ENCODE measurements around the gene TMEM163. TPM values are rescaled to one million over a fixed set of nuclear protein-coding genes. Genes with fewer than 3 reads are reported as not detected.

The TMEM163 gene
- total and polyA plus RNA-seq, 2 of the 13 experiments (the other 11 are each of a cell fraction or from before 2014, with no cell fraction given) = 0.05 TPM; not detected in 1

- in situ Hi-C loops (cut with HindIII; ENCODE audit: extremely low pct_ligation_motif_present, low pct_unique_long_range_greater_than_20kb) (no loop called here), intact Hi-C loops (cut with micrococcal nuclease; ENCODE audit: unreplicated experiment) (no loop called here)
- Histone ChIP-seq H3K36me3 (replicated peaks in 1 of 2; ENCODE audit: control insufficient read depth in 1 of 2, insufficient read depth in 2 of 2, low read length in 2 of 2) (no peaks in the 10 kb centered on the region), H4K20me1 (ENCODE audit: insufficient read depth, low read length) (no peaks in the 10 kb centered on the region), H3K27me3 (ENCODE audit: control insufficient read depth in 1 of 2, insufficient read depth in 2 of 2, low read length in 2 of 2) (peaks cover 4 to 20% of the 10 kb centered on the region in 2 experiments; a peak in 3 of 5 replicates), H3K9ac (ENCODE audit: insufficient read depth, low read depth, low read length) (no peak overlapping the region), H3K27ac (ENCODE audit: extremely low read length, insufficient read depth, low read length) (no peak overlapping the region), H3K79me2 (ENCODE audit: insufficient read depth, low read length) (no peaks in the 10 kb centered on the region), H3K4me1 (ENCODE audit: insufficient read depth, low read length) (no peaks in the 10 kb centered on the region), H3K4me3 (replicated peaks in 1 of 3; ENCODE audit: insufficient read depth in 1 of 3, low read depth in 2 of 3, low read length in 3 of 3) (no peak overlapping the region), H2AFZ (ENCODE audit: low read length) (no peak overlapping the region), H3K4me2 (ENCODE audit: low read depth, low read length) (no peak overlapping the region), H3K9me3 (ENCODE audit: low read length) (0 out of 2 replicates have a peak, but pooled peaks cover 4% of the 10 kb centered on the region)
- no peak for FAIRE-seq
- DNase-seq (ENCODE audit: low spot score) = no peak
- no peak for ATAC-seq
- BruUV-seq (replicated peaks) = no TSS peak
- POLR2A ChIA-PET = no interaction called here
- CTCF ChIA-PET (ENCODE audit: low intra/inter-chr PET ratio, low total read pairs) = no interaction called here
- 47% methylated on average over 11 of the region's 11 CpGs for whole genome bisulfite sequencing (ENCODE audit: low lambda C conversion rate)
- TF ChIP-seq ZNF710 (CRISPR knock-in tag; IDR thresholded peaks at IDR 0.05; ENCODE audit: borderline replicate concordance) (no peak), FOXC1 (CRISPR knock-in tag; IDR thresholded peaks at IDR 0.05; ENCODE audit: borderline replicate concordance) (no peak), HMGA1 (CRISPR knock-in tag; conservative IDR thresholded peaks at IDR 0.05) (no peak), POGK (CRISPR knock-in tag; conservative IDR thresholded peaks at IDR 0.05) (no peak), HES4 (CRISPR knock-in tag; IDR thresholded peaks at IDR 0.05; ENCODE audit: borderline replicate concordance) (no peak), ZNF142 (CRISPR knock-in tag; IDR thresholded peaks at IDR 0.05) (no peak), IRF9 (CRISPR knock-in tag; IDR thresholded peaks at IDR 0.05; ENCODE audit: borderline replicate concordance) (no peak), BHLHE40 (IDR thresholded peaks at IDR 0.05; ENCODE audit: low read length) (no peak), SOX5 (CRISPR knock-in tag; IDR thresholded peaks at IDR 0.05; ENCODE audit: borderline replicate concordance) (no peak), YY1 (IDR thresholded peaks at IDR 0.05; ENCODE audit: insufficient read depth, insufficient replicate concordance, low read depth, low read length) (no peak), ZNF792 (CRISPR knock-in tag; IDR thresholded peaks at IDR 0.05) (no peak), ZKSCAN1 (IDR thresholded peaks at IDR 0.05; ENCODE audit: low read length) (no peak), NFE2 (CRISPR knock-in tag; IDR thresholded peaks at IDR 0.05) (no peak), TSC22D2 (CRISPR knock-in tag; IDR thresholded peaks at IDR 0.05; ENCODE audit: borderline replicate concordance) (no peak), ZNF501 (CRISPR knock-in tag; IDR thresholded peaks at IDR 0.05) (no peak)
These were observed 117.5 kb downstream of the TMEM163 start for GRCh38 chr2:134601264-134601663.

Measured in HepG2 (cell line).